ENCODE data around the gene UNC93B1.
"Not testable (repeated sequence)": the region's sequence is repeated elsewhere in the genome, so short reads cannot be mapped to it uniquely, and the experiment has no call there.

Gene UNC93B1

DNA sequence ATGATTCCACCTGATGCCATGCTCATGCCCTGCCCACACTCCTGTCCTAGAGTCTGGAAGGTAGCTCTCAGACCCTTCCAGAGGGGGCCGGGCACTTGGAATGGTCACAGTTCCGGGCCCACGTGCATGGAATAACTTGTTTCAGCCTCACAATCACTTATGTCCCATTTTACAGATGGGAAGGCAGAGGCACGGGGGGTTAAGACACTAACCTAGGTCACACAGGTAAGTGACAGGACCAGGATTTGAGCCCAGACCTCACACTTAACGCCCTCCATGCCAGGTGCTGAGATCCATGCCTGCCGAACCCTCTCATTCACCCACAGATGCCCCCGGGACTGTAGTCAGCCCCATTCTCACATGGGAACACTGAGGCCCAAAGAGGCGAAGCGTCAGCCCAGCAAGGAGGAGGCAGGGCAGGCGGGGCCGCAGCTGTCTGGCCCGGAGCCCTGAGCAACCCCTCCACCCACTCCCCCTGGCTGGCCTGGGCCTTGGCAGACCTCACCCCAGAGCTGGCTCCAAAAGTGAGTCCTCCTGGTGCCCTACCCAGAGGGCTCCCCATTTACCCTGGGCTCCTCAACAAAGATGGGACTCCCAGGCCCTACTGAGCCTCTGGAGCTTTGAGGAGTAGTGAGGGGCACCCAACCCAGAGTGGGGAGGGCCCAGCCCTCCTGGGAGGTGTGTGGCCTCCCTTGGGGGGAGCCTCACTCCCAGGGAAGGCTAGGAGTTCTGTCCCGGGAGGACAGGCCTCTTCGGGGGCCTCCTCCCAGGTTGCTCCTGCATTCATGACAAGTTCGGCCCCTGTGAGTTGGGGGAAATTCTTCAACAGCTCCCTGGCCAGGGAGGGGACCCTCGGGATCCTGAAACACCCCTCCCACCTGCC, 3.8 kb upstream of the UNC93B1 start:
- DNase-seq, result no peak

DNA sequence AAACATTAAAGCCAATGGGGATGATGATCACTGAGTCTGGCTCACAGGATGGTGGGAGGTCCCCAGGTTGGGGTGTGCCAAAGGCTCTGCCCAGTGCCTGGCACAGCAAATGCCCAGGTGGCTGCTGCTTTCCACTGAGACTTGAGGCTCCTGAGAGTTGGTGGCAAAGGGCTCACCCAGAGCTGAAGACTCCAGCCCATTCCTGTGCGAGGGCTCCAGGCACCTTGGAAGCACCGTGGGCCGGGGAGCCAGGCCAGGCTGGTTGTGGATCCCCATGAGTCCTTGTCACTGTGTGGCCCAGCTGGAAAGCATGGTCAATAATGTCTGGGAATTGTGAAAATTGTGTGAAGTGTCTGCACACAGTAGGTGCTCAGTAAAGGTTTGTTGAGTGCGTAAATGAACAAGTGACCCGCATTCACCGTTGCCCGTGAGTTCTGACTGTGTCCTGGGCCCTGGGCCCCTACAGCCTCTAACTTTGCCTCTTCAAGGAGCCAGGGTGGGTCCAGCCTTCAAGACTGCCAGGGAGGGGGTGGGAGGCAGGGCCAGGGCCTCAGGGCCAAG, 2.8 kb upstream of the UNC93B1 start:
- DNase-seq, result no peak

DNA sequence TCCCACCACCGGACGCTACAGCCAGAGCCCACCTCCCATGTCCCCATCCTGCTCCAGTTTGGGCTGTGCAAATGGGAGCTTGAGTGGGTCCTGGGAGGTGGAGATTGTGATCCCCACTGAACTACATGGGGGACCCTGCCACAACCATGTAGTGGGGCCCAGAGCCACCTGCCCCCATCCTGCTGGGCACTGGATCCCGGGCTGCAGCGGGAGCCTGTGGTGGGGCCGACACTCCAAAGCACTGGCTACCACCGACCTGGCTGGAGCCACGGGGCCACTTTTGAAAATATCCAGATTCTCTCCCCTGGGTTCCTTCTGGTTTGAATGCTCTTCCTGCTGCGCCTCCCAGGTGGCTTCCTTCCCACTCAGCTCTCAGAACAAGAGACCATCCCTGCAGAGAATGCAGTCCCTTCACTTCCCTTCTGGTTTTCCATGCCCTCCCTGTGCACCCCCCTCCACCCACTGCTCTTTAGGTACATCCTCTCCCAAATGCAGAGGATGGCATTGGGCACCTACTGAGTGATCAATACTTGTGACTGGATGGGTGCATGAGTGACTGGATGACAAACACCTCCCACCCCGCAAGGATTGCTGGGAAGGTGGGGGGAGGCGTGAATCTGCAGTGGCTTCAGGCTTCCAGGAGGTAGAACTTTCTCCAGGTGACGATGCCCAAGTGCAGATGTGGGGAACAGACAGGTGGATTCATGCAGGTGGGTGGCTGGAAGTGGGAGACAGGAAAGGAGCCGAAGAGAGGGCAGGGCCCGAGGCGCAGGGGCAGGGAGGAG, 846 bp upstream of the UNC93B1 start:
- DNase-seq, result no peak

- peak; percentile 18 for DNase-seq
These were observed 705 bp downstream of the UNC93B1 start for GRCh38 chr11:68002938-68003845.

GRCh38 chr11:68002575-68002937, 1.3 kb downstream of the UNC93B1 start:
- no peak for DNase-seq

GRCh38 chr11:67999704-68000103, 4.2 kb downstream of the UNC93B1 start:
- DNase-seq, result no peak

GRCh38 chr11:67999201-67999629, 4.7 kb downstream of the UNC93B1 start:
- no peak for DNase-seq

GRCh38 chr11:67998150-67999045, 5.5 kb downstream of the UNC93B1 start:
- DNase-seq, result no peak

DNA sequence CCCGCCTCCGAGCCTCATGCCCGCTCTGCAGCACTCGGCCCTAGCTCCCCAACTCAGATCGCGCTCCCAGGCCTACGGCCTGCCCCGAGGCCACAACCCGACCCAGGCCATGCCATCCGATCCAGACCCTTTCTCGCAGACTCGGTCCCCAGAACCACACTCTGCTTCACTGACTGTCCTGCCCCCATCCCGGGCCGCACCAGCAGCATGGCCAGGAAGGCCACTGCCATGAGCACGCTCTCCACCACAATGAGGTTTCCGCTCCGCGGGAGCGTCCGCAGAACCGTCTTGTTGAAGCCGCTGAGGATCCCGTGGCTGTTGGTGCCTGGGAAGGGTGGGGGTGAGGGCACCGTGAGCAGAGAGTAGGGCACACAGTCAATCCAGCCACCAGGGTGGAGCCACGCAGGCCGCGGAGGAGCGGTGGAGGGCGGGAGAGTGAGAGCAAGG, 6.4 kb downstream of the UNC93B1 start:
- no peak for DNase-seq

DNA sequence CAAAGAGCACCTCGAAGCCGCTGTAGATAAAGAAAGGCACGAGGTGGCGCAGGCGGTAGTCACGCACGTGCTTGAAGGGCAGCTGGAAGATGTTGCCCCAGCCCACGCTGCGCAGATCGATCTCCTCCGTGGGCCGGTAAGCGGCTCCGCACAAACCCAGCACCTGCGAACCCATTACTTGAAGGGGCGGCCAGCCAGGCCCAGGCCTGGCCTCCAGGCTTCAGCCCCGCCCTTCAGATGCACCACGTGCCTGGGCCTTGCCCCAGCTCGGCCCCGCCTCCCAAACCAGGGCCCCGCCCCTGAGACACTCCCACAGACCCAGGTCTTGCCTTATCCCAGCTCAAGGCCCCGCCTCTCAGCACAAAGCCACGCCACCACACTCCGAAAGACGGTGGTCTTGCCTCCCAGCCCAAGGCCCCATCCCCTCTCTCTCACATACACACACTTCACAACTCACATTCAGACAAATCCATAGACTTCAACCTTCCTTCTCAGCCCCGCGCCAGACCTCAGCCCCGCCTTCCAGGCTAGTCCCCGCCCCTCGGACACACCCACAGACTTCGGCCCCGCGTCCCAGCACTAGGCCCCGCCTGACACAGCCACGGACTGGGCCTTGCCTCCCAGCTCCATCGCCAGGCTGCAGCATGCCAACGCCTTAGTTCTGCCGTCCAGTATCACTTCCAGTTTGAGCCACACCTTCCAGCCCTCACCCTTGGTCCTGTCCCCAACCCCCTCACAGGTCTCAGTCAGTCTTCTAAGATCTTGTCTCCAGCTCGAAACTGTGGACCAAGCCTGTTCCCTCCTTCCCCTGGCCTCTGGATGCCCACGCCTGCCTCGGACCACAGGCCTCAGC, 7.0 kb downstream of the UNC93B1 start:
- no peak for DNase-seq

- DNase-seq, result no peak
These were observed 7.8 kb downstream of the UNC93B1 start for GRCh38 chr11:67996051-67996450.

- DNase-seq, result not testable (repeated sequence)
These were observed 8.3 kb downstream of the UNC93B1 start for GRCh38 chr11:67995579-67995978.

- DNase-seq, result not testable (repeated sequence)
These were observed 8.8 kb downstream of the UNC93B1 start for GRCh38 chr11:67995129-67995528.

- DNase-seq, result not testable (repeated sequence)
These were observed 9.5 kb downstream of the UNC93B1 start for GRCh38 chr11:67994387-67994786.

GRCh38 chr11:67993821-67994220, 10.1 kb downstream of the UNC93B1 start:
- DNase-seq, result peak; percentile 39

DNA sequence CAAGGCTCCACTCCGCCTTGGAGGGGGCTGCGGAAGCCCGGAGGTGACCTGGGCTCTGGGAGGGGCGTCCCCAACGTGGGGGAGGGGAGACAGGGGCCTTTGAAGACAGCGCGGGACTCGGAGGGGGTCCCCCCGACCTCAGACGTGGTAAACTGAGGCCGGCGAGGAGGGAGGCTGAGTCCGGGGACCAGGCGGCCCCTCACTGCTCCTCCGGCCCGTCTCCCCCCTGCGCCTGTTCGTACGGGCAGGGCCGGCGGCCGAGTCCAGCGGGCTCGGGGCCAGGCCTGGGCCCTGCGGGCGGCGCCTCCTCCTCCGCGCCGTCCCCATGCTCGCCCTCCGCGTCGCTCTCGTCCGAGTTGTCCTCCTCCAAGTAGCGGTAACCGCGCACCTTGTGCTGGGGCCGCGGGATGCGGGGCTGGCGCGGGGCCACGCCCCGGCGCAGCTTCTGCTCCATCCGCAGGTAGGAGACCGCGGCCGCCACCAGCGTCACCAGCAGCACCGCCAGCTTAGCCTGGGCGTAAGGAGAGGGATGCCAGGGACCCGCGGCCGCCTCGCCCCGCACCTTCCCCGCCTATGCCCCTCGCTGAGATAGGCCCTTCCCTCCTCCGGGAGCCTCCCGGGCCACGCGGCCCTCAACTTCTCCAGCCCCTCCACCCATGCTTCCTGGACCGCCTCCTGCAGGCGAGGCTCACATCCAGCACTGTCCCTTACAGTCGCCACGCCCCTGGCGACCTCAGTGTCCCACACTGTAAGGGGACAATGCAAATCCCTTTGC, 12.4 kb downstream of the UNC93B1 start:
- DNase-seq, result not testable (repeated sequence)

DNA sequence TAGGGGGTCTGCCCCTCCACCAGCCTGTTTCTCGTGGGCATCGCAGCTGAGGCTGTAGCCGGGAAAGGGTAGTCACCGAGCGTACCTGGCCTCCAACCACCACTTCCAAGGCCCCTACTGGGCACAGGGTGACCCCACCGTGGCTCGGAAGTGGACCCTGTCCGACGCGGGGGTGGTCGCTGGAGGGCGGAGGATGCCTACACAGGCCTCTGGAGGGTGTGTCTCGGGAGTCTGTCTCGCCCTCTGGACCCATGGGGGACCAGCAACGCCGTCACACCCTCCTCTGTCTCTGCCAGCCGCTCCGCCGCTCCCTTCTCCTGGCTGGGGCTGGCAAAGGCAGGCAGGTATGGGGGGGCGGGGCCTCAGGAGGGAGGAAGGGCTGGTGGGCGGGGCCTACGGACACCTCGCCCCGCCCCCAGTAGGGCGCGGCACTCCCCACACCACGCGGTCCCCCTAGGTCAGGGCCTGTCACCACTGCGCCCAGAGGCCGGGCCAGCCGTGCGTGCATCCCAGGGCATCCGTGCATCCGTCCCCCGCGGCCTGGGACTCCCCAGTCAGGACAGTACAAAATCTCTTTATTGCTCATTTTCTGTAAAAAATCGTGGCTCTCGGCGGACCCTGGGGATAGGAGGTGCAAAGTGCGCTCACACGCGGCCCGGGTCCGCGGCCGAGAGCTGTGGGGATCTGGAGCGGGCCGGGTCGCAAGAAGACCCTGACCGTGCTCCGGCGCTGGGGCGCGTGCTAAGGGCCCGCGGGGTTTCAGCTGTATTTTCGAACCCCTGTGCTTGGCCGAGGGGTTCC, 13.2 kb downstream of the UNC93B1 start:
- not testable (repeated sequence) for DNase-seq

GRCh38 chr11:67985302-67985701, 18.6 kb downstream of the UNC93B1 start:
- DNase-seq, result not testable (repeated sequence)

- DNase-seq, result no peak
These were observed 19.9 kb downstream of the UNC93B1 start for GRCh38 chr11:67983951-67984350.

All from NCI-H1105 (cell line).